ENCODE measurements around the gene SNN. TPM values are rescaled to one million over a fixed set of nuclear protein-coding genes. Genes with fewer than 3 reads are reported as not detected.

Gene SNN
- total and polyA plus RNA-seq, 9 donors = 8.0 to 40.3 (median 18.5) TPM

DNA sequence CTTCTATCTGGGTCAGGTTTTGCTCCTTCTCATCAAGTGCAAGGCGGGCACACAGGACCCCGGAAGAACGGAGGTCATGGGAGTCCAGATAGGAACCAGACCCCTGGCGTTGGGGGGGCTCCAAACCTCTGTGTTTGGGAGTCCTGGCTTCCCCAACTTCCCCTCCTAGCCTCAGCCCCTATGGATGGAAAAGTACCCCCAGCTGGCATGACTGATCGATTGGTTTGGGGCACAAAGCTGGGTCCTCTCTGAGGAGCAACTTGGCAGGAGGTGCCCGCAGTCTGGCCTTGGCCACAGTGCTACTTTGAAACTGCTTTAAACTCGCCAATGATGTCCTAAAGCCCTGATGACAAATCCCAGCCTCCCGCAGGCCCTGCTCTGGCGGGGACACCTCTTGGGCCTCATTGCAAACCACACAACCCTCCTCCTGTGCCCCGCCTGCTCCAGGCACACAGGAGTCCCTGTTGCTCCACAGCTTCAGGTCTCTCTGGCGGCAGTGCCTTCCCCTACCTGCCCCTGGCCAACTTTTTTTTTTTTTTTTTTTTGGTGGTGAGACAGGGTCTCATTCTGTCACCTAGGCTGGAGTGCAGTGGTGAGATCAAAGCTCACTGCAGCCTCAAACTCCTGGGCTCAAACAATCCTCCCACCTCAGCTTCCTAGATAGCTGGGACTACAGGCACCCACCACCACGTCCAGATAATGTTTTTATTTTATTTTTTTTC lies 38.0 kb upstream of the SNN start:
- TF ChIP-seq, protein P1, sequence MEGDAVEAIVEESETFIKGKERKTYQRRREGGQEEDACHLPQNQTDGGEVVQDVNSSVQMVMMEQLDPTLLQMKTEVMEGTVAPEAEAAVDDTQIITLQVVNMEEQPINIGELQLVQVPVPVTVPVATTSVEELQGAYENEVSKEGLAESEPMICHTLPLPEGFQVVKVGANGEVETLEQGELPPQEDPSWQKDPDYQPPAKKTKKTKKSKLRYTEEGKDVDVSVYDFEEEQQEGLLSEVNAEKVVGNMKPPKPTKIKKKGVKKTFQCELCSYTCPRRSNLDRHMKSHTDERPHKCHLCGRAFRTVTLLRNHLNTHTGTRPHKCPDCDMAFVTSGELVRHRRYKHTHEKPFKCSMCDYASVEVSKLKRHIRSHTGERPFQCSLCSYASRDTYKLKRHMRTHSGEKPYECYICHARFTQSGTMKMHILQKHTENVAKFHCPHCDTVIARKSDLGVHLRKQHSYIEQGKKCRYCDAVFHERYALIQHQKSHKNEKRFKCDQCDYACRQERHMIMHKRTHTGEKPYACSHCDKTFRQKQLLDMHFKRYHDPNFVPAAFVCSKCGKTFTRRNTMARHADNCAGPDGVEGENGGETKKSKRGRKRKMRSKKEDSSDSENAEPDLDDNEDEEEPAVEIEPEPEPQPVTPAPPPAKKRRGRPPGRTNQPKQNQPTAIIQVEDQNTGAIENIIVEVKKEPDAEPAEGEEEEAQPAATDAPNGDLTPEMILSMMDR (IDR thresholded peaks at IDR 0.05) = no peak
- TF ChIP-seq POLR2A (IDR thresholded peaks at IDR 0.05) = no peak
- TF ChIP-seq EP300 (IDR thresholded peaks at IDR 0.05) = no peak

DNA sequence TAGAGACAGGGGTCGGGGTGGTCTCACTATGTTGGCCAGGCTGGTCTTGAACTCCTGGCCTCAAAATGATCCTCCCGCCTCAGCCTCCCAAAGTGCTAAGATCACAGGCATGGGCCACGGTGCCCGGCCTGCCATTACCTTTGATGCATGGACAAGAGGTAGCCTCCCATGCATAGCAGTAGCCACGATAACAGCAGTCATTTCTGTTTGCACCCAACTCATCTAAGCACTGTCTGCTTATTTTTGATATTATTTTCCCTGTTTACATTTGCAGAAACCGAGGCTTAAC lies 37.5 kb upstream of the SNN start:
- Histone ChIP-seq H3K27ac (no peak overlapping the region), H3K36me3 (no peaks in the 10 kb centered on the region), H3K4me1 (ENCODE audit: insufficient read depth) (peaks cover 13% of the 10 kb centered on the region), H3K9me3 (no peaks in the 10 kb centered on the region), H3K4me3 (no peak overlapping the region), H3K27me3 (no peaks in the 10 kb centered on the region)
- TF ChIP-seq, protein P1 (IDR thresholded peaks at IDR 0.05) = no peak
- TF ChIP-seq POLR2A (IDR thresholded peaks at IDR 0.05) = no peak
- no peak for TF ChIP-seq EP300 (IDR thresholded peaks at IDR 0.05)
- intact Hi-C loops (cut with DNase I) = loop anchor here in 2 of 4 donors (5.0 to 10.0 kb wide), 3 partner anchors 43 to 666 kb away; partner anchors contain the start of gene LITAF (in 1 of the 2)
- no peak for DNase-seq
- WGBS, 3 donors = 89 to 93% (median 92%) methylated on average over 6 of the region's 6 CpGs

More for the DNA sequence above, 38.0 kb upstream of the SNN start:
- Histone ChIP-seq H3K4me1 (ENCODE audit: insufficient read depth) (peaks cover 13% of the 10 kb centered on the region), H3K9me3 (no peaks in the 10 kb centered on the region), H3K27me3 (no peaks in the 10 kb centered on the region), H3K4me3 (no peak overlapping the region), H3K27ac (no peak overlapping the region), H3K36me3 (no peaks in the 10 kb centered on the region)
- intact Hi-C loops (cut with DNase I) = loop anchor here in 2 of 4 donors (5.0 to 10.0 kb wide), 3 partner anchors 43 to 665 kb away; partner anchors contain the start of gene LITAF (in 1 of the 2)
- WGBS, 3 donors = 88 to 93% (median 88%) methylated on average over 12 of the region's 12 CpGs
- DNase-seq = no peak

DNA sequence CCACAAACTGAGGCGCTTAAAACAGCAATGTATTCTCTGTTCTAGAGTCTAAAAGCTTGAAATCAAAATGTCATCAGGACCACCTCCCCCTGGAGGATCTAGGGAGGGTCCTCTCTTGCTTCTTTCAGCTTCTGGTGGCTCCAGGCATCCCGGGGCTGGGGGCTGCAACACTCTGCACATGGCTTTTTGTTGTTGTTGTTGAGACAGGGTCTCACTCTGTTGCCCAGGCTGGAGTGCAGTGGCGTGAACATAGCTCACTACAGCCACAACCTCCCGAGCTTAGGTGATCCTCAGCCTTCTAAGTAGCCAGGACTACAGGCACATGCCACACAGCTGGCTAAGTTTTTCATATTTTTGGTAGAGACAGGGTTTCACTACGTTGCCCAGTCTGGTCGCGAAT lies 37.0 kb upstream of the SNN start:
- H3K36me3 ChIP-seq = no peaks in the 10 kb centered on the region
- no peaks in the 10 kb centered on the region for H3K9me3 ChIP-seq
- no peaks in the 10 kb centered on the region for H3K27me3 ChIP-seq
- WGBS, 3 donors = 92 to 98% (median 94%) methylated on average over 7 of the region's 7 CpGs
- no peak overlapping the region for H3K27ac ChIP-seq
- intact Hi-C loops (cut with DNase I) = loop anchor here in 2 of 4 donors (5.0 to 10.0 kb wide), 3 partner anchors 44 to 666 kb away; partner anchors contain the start of gene LITAF (in 1 of the 2)
- TF ChIP-seq, protein P1 (IDR thresholded peaks at IDR 0.05) = no peak
- TF ChIP-seq POLR2A (IDR thresholded peaks at IDR 0.05) (no peak), EP300 (IDR thresholded peaks at IDR 0.05) (no peak)
- peaks cover 13% of the 10 kb centered on the region for H3K4me1 ChIP-seq (ENCODE audit: insufficient read depth)
- no peak overlapping the region for H3K4me3 ChIP-seq
- DNase-seq = no peak

DNA sequence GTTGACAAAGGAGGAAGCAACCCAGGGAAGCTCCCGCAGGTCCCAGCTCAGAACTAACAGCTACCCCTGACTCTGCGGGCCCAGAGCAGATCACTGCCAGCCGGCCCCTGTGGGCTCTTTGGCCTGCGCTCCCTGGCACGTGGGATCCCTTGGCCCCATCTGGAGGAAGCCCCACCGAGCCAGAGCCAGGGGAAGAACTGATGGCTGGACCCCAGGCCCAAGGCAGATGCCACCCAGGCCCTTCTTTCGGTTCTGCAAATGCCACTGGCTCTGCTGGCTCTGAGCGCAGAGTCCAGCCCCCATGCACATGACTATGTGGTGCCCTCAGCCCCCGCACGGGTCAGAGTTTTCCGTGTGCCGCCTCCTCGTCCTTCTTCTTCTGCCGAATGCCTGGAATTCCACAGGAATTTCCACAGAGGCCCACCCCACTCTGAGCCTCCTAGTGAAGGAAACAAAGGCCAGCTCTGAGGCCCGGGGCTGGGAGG lies 35.8 kb upstream of the SNN start:
- 10 to 12% (median 11%) methylated on average over 14 to 15 of the region's 15 CpGs for WGBS, 3 donors
- peak overlapping the region; percentile 65 to 74 for H3K27ac ChIP-seq
- no peaks in the 10 kb centered on the region for H3K36me3 ChIP-seq
- H3K27me3 ChIP-seq = no peaks in the 10 kb centered on the region
- TF ChIP-seq EP300 (IDR thresholded peaks at IDR 0.05) (no peak), POLR2A (IDR thresholded peaks at IDR 0.05) (no peak)
- H3K4me3 ChIP-seq = no peak overlapping the region
- DNase-seq = peak; percentile 75 to 87 (median 77)
- peaks cover 13% of the 10 kb centered on the region for H3K4me1 ChIP-seq (ENCODE audit: insufficient read depth)
- H3K9me3 ChIP-seq = no peaks in the 10 kb centered on the region
- intact Hi-C loops (cut with DNase I) = loop anchor here in 2 of 4 donors (5.0 to 10.0 kb wide), 3 partner anchors 45 to 668 kb away; partner anchors contain the start of gene LITAF (in 1 of the 2)

DNA sequence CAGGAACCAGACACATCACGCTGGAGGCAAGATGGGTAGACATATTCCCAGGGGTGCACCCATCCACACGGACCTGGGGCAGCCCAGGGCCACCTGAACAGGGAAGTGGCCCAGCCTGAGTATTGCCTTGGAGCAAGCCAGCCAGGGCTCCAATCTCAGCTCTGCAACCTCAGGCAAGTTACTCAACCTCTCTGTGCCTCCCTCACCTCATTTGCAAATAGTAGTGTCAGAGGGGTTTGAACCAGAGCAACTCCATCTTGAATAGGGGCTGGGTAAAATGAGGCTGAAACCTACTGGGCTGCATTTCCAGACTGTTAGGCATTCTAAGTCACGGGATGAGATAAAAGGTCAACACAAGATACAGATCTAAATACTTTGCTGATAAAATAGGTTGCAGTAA lies 35.1 kb upstream of the SNN start:
- Histone ChIP-seq H3K4me3 (no peak overlapping the region), H3K9me3 (no peaks in the 10 kb centered on the region), H3K4me1 (ENCODE audit: insufficient read depth) (peaks cover 13% of the 10 kb centered on the region), H3K27ac (peak overlapping the region; percentile 65 to 74), H3K27me3 (no peaks in the 10 kb centered on the region), H3K36me3 (no peaks in the 10 kb centered on the region)
- TF ChIP-seq POLR2A (IDR thresholded peaks at IDR 0.05) (no peak), EP300 (IDR thresholded peaks at IDR 0.05) (no peak)
- intact Hi-C loops (cut with DNase I) = loop anchor here in 2 of 4 donors (5.0 to 10.0 kb wide), 3 partner anchors 46 to 668 kb away; partner anchors contain the start of gene LITAF (in 1 of the 2)
- WGBS, 3 donors = 66 to 86% (median 73%) methylated on average over 3 of the region's 3 CpGs
- DNase-seq = no peak

All from ovary (tissue), 9 donors.